CD4-positive, alpha-beta T cell treated with Interleukin-6 for 4 hours (primary cell): ENCODE results near the gene OSTM1.
"Not testable (repeated sequence)": the region's sequence is repeated elsewhere in the genome, so short reads cannot be mapped to it uniquely, and the experiment has no call there.

ENCODE experiments used
- DNase-seq: peaks from one replicate; pipeline ENCODE4 v3.0.0-alpha.2; 2020; ENCODE audit warnings: mixed read lengths

OSTM1 gene

GRCh38 chr6:108016283-108016682 is 58.3 kb downstream of the OSTM1 start:
- DNase-seq: not testable (repeated sequence)

- DNase-seq: no peak
Observed at GRCh38 chr6:108013787-108014439, 60.6 kb downstream of the OSTM1 start.

GRCh38 chr6:108009894-108010293 is 64.6 kb downstream of the OSTM1 start:
- no peak for DNase-seq

GRCh38 chr6:108009258-108009657 is 65.3 kb downstream of the OSTM1 start:
- not testable (repeated sequence) for DNase-seq

- no peak for DNase-seq
Observed at GRCh38 chr6:108008363-108008762, 66.2 kb downstream of the OSTM1 start.

GRCh38 chr6:108005961-108006360 is 68.6 kb downstream of the OSTM1 start:
- DNase-seq: no peak

GRCh38 chr6:108004861-108005260 is 69.7 kb downstream of the OSTM1 start:
- no peak for DNase-seq

GRCh38 chr6:108002365-108003221 is 71.9 kb downstream of the OSTM1 start:
- DNase-seq: no peak

GRCh38 chr6:108001696-108002231 is 72.8 kb downstream of the OSTM1 start:
- DNase-seq: no peak

- not testable (repeated sequence) for DNase-seq
Observed at GRCh38 chr6:108000259-108000658, 74.3 kb downstream of the OSTM1 start.

GRCh38 chr6:107999341-107999740 is 75.2 kb downstream of the OSTM1 start:
- no peak for DNase-seq

GRCh38 chr6:107991772-107992550 is 82.6 kb downstream of the OSTM1 start:
- DNase-seq: no peak
